ENCODE results near the gene POP4.

Gene POP4

DNA sequence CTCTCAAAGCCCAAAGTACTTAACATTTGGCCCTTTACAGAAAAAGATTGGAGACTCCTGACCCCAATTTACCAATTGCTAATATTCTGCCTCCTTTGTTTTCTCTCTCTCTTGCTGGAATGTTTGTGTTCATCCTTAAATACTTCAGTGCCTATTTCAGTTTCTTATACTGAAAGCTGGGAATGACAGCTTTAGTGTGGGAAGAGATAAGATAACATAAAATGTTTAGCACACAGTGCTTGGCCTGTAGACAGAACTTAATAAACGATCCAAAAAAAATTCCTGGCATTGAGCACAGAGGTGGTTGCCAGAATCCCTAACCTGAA, 56.2 kb downstream of the POP4 start:
- no peak for DNase-seq (ENCODE audit: low read depth in 2 of 2)

GRCh38 chr19:29662604-29663404, 56.7 kb downstream of the POP4 start:
- DNase-seq (ENCODE audit: low read depth in 2 of 2) = no peak

GRCh38 chr19:29663861-29664752, 58.0 kb downstream of the POP4 start:
- DNase-seq (ENCODE audit: low read depth in 2 of 2) = no peak

- no peak for DNase-seq (ENCODE audit: low read depth in 2 of 2)
These were observed 58.7 kb downstream of the POP4 start for GRCh38 chr19:29664753-29665214.

- DNase-seq (ENCODE audit: low read depth in 2 of 2) = peak; percentile 67 to 73
These were observed 59.2 kb downstream of the POP4 start, which contains the start of gene PLEKHF1 for GRCh38 chr19:29665215-29665825. Gene PLEKHF1, plus strand, starts transcription at chr19:29665461. Its CDS starts 8,379 bp downstream, at chr19:29673840.

DNA sequence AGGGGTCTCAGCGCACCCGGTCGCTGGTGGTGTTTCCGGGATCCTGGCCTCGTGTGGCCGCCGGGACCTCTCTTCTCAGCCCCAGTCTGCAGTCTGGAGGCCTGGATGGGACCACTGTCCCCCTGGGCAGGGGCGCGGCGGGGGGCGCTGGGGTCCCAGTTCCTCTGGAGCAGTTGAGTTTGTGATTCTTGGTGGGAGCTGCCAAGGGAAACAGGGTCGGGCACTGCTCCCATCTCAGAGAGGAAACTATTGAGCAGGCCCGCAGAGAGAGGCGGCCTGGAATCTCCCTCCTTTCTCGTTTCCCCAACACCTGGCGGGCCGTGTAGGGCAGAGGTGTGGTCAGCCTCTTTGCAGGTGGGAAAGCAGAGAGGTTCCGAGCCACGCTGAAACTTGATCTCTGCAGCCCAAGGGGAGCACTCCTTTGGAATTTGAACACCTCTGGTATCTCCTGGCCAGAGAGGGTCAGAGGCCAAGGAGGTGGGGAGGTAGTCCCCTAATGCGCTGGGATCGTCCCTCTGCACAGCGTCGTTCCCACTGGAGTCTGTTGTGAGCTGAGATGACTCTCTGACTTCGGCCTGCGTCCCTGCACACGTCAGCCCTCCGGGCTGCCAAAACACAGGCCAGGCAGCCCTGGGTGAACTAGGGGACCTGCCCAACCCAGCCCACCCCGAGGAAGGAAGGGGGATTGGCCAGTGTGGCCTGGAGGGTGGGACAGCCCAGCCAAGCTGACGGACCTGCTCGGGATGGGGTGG, 59.9 kb downstream of the POP4 start:
- no peak for DNase-seq (ENCODE audit: low read depth in 2 of 2)

All from stimulated activated CD8-positive, alpha-beta memory T cell treated with anti-CD3 and anti-CD28 coated beads, Interleukin-7, amount 100 ng/mL, for 1 hour (primary cell).